ENCODE results near the gene SUMF1. TPM values are rescaled to one million over a fixed set of nuclear protein-coding genes. Genes with fewer than 3 reads are reported as not detected.

SUMF1 gene
- total and polyA plus RNA-seq, 2 donors (not counting 1 experiment from before 2014, with no cell fraction given), result 10.3 to 21.2 TPM

GRCh38 chr3:4511491-4512262 lies 44.6 kb upstream of the SUMF1 start:
- WGBS (ENCODE audit: insufficient coverage), result 100% methylated on average over 3 of the region's 7 CpGs
- no peak for TF ChIP-seq CTCF (IDR thresholded peaks at IDR 0.05)
- no peak for TF ChIP-seq EZH2 (IDR thresholded peaks at IDR 0.05; ENCODE audit: borderline replicate concordance, insufficient read depth, low read depth, low read length, poor library complexity, severe bottlenecking)
- ChIA-PET CTCF (interaction anchor here (1.3 to 9.5 kb wide), 2 partner anchors 13 to 19 kb away, joined by 3 to 66 read pairs; partner anchors contain the start of gene ITPR1), POLR2A (no interaction called here)
- no peak overlapping the region for H3K9ac ChIP-seq (ENCODE audit: low read length)
- Mint-ChIP-seq H3K4me3 (no peak overlapping the region), H3K27me3 (no peaks in the 10 kb centered on the region), H3K4me1 (peaks cover 88% of the 10 kb centered on the region), H3K27ac (peak overlapping the region; percentile 83), H3K9me3 (ENCODE audit: insufficient read depth) (no peaks in the 10 kb centered on the region)
- H3K79me2 ChIP-seq (ENCODE audit: control insufficient read depth, insufficient read depth, low read length), result peaks cover 98% of the 10 kb centered on the region
- intact Hi-C loops (cut with micrococcal nuclease), result loop anchor here (2.0 kb wide), 1 partner anchor 13 kb away; no protein-coding TSS in a partner anchor
- H3K4me2 ChIP-seq (replicated peaks; ENCODE audit: low read depth, low read length, poor library complexity, severe bottlenecking), result no peak overlapping the region
- peaks cover 69% of the 10 kb centered on the region for H4K20me1 ChIP-seq (ENCODE audit: control insufficient read depth, insufficient read depth, low read length, poor library complexity, severe bottlenecking)
- H3K9me3 ChIP-seq (ENCODE audit: control extremely low read depth in 1 of 3, control insufficient read depth in 2 of 3, insufficient read depth in 1 of 3, low read length in 2 of 3), result no peaks in the 10 kb centered on the region
- peak overlapping the region in 1 of 2 donors; percentile 81 for H3K27ac ChIP-seq (ENCODE audit: low read length in 2 of 2)
- H2AFZ ChIP-seq (ENCODE audit: insufficient read depth, low read depth, low read length, poor library complexity, severe bottlenecking), result no peak overlapping the region
- no peak overlapping the region for H3K4me3 ChIP-seq (ENCODE audit: control extremely low read depth in 1 of 5, extremely low read depth in 1 of 5, insufficient read depth in 1 of 5, low read depth in 2 of 5, low read length in 4 of 5)
- no peaks in the 10 kb centered on the region for H3K27me3 ChIP-seq (replicated peaks in 1 of 4; ENCODE audit: control extremely low read depth in 1 of 4, control insufficient read depth in 3 of 4, insufficient read depth in 4 of 4, low read length in 3 of 4)
- ATAC-seq (ENCODE audit: low read depth) (no peak), DNase-seq (no peak)
- peaks cover 76 to 79% of the 10 kb centered on the region in 2 donors for H3K4me1 ChIP-seq (ENCODE audit: control insufficient read depth in 2 of 2, insufficient read depth in 2 of 2, low read length in 2 of 2)
- H3K36me3 ChIP-seq (replicated peaks in 1 of 2; ENCODE audit: control extremely low read depth in 1 of 2, control insufficient read depth in 1 of 2, extremely low read depth in 1 of 2, insufficient read depth in 2 of 2, low read length in 1 of 2), result peaks cover 5 to 26% of the 10 kb centered on the region in 2 experiments
